Fibroblast of lung (primary cell): Measurements from ENCODE around the gene KIRREL2. TPM values are rescaled to one million over a fixed set of nuclear protein-coding genes. Genes with fewer than 3 reads are reported as not detected.

Experiments
- DNase-seq, 2 donors: peaks; one replicate each; pipeline versions ENCODE4 v3.0.0 to v3.0.0-alpha.2; 2010; ENCODE audit warnings: low read depth in 2 of 2
- H2AFZ ChIP-seq: 2 replicates; pipeline ENCODE4 v1.5.1; 2012; ENCODE audit warnings: low read length, control low read depth, inconsistent platforms
- H3K27ac ChIP-seq: 2 replicates; pipeline ENCODE4 v1.5.1; 2011; ENCODE audit warnings: low read length, control low read depth; ENCODE audit not compliant: insufficient read depth
- H3K27me3 ChIP-seq: 2 replicates; pipeline ENCODE4 v1.5.1; 2011; ENCODE audit warnings: mild to moderate bottlenecking, low read length; ENCODE audit not compliant: control insufficient read depth, insufficient read depth
- H3K36me3 ChIP-seq: 2 replicates; pipeline ENCODE4 v1.5.1; 2011; ENCODE audit warnings: low read length; ENCODE audit not compliant: control insufficient read depth, insufficient read depth
- H3K4me1 ChIP-seq: 2 replicates; pipeline ENCODE4 v1.5.1; 2011; ENCODE audit warnings: low read length; ENCODE audit not compliant: control insufficient read depth, insufficient read depth; ENCODE audit errors: extremely low read depth
- H3K4me2 ChIP-seq: 2 replicates; pipeline ENCODE4 v1.5.1; 2011; ENCODE audit warnings: low read length, control low read depth; ENCODE audit not compliant: insufficient read depth; ENCODE audit errors: extremely low read depth
- H3K4me3 ChIP-seq, 4 experiments: fragments of 200-600 bp in 1 of 4; sonication (generic) in 1 of 4; replicated peaks in 1 of 4; 2 replicates each; pipeline ENCODE4 v1.5.1; 2011 to 2016; ENCODE audit warnings: low read length in 4 of 4, low read depth in 3 of 4, mild to moderate bottlenecking in 3 of 4, control low read depth in 2 of 4, inconsistent platforms in 1 of 4, mixed read lengths in 1 of 4; ENCODE audit not compliant: insufficient read depth in 1 of 4; ENCODE audit errors: control extremely low read depth in 1 of 4
- H3K79me2 ChIP-seq: 2 replicates; pipeline ENCODE4 v1.5.1; 2012; ENCODE audit warnings: mild to moderate bottlenecking, low read length, inconsistent platforms; ENCODE audit not compliant: control insufficient read depth, insufficient read depth
- H3K9ac ChIP-seq: 2 replicates; pipeline ENCODE4 v1.5.1; 2011; ENCODE audit warnings: mild to moderate bottlenecking, low read length, control low read depth; ENCODE audit not compliant: insufficient read depth
- H3K9me3 ChIP-seq: 2 replicates; pipeline ENCODE4 v1.5.1; 2012; ENCODE audit warnings: low read depth, low read length; ENCODE audit not compliant: control insufficient read depth, insufficient read depth
- H4K20me1 ChIP-seq: 2 replicates; pipeline ENCODE4 v1.5.1; 2011; ENCODE audit warnings: low read length; ENCODE audit not compliant: control insufficient read depth, insufficient read depth; ENCODE audit errors: extremely low read depth
- CTCF ChIP-seq, 2 donors: IDR thresholded peaks in 1 of 2; conservative IDR thresholded peaks in 1 of 2; 1 replicate in 1 of 2; 2 replicates in 1 of 2; pipeline ENCODE4 v1.5.1; 2011 to 2012; ENCODE audit warnings: low read length in 2 of 2, control low read depth in 1 of 2, inconsistent platforms in 1 of 2, low read depth in 1 of 2, mild to moderate bottlenecking in 1 of 2
- EZH2 ChIP-seq: IDR thresholded peaks from 2 replicates; pipeline ENCODE4 v1.5.1; 2012; ENCODE audit warnings: low read length, control low read depth, mild to moderate bottlenecking; ENCODE audit errors: missing control alignments
- polyA plus RNA-seq, 2 donors: library from polyadenylated mRNA; depleted of rRNA in 1 of 2; stranded (reverse) in 1 of 2; unstranded in 1 of 2; fragments of >200 nt; gene quantifications; 2 replicates each; pipeline ENCODE4 v1.2.1, GENCODE V29; 2011 to 2012; ENCODE audit warnings: missing spikeins in 1 of 2
- total RNA-seq: library from RNA; depleted of rRNA; stranded (reverse); fragments of >200 nt; gene quantifications from 2 replicates; pipeline ENCODE4 v1.2.1, GENCODE V29; 2014

Gene KIRREL2
- total and polyA plus RNA-seq, 2 donors (not counting 1 experiment from before 2014, with no cell fraction given), result under 0.01 TPM; not detected in 1

- no peak for DNase-seq
- Histone ChIP-seq H3K27me3 (no peaks in the 10 kb centered on the region), H3K4me3 (no peak overlapping the region), H3K4me2 (no peak overlapping the region), H3K4me1 (peaks cover 5% of the 10 kb centered on the region), H4K20me1 (no peaks in the 10 kb centered on the region), H3K79me2 (no peaks in the 10 kb centered on the region), H3K36me3 (no peaks in the 10 kb centered on the region), H3K27ac (no peak overlapping the region), H3K9ac (no peak overlapping the region), H3K9me3 (no peaks in the 10 kb centered on the region), H2AFZ (no peak overlapping the region)
- no peak for TF ChIP-seq EZH2
- no peak for TF ChIP-seq CTCF (conservative IDR thresholded peaks at IDR 0.05 in 1 of 2, IDR thresholded peaks at IDR 0.05 in 1 of 2; ENCODE audit: low read depth in 1 of 2, low read length in 2 of 2)
Measured at GRCh38 chr19:35907377-35907745, 50.6 kb downstream of the KIRREL2 start.

- DNase-seq, result no peak
- H3K79me2 ChIP-seq, result no peaks in the 10 kb centered on the region
- H3K9ac ChIP-seq, result no peak within 1 kb of the TSS
- no peaks in the 10 kb centered on the region for H3K9me3 ChIP-seq
- no peak for TF ChIP-seq EZH2
- no peak for TF ChIP-seq CTCF (conservative IDR thresholded peaks at IDR 0.05 in 1 of 2, IDR thresholded peaks at IDR 0.05 in 1 of 2; ENCODE audit: low read depth in 1 of 2, low read length in 2 of 2)
- H3K27me3 ChIP-seq, result no peaks in the 10 kb centered on the region
- no peak within 1 kb of the TSS for H2AFZ ChIP-seq
- H3K4me1 ChIP-seq, result peaks cover 5% of the 10 kb centered on the region
- H3K27ac ChIP-seq, result no peak within 1 kb of the TSS
- no peak within 1 kb of the TSS for H3K4me3 ChIP-seq
- H4K20me1 ChIP-seq, result no peaks in the 10 kb centered on the region
- H3K36me3 ChIP-seq, result no peaks in the 10 kb centered on the region
- H3K4me2 ChIP-seq, result no peak within 1 kb of the TSS
Measured at GRCh38 chr19:35908010-35908441, 51.3 kb downstream of the KIRREL2 start, which contains the start of gene TYROBP. Gene TYROBP, minus strand, starts transcription at chr19:35908295. Its CDS starts 67 bp downstream, at chr19:35908228.

GRCh38 chr19:35908973-35909683 is 52.4 kb downstream of the KIRREL2 start:
- Histone ChIP-seq H3K27me3 (no peaks in the 10 kb centered on the region), H3K27ac (no peak overlapping the region), H4K20me1 (no peaks in the 10 kb centered on the region), H3K9ac (no peak overlapping the region), H3K9me3 (no peaks in the 10 kb centered on the region), H2AFZ (no peak overlapping the region), H3K4me2 (no peak overlapping the region), H3K4me1 (no peaks in the 10 kb centered on the region), H3K4me3 (no peak overlapping the region), H3K79me2 (no peaks in the 10 kb centered on the region), H3K36me3 (no peaks in the 10 kb centered on the region)
- DNase-seq, result no peak
- TF ChIP-seq CTCF (conservative IDR thresholded peaks at IDR 0.05 in 1 of 2, IDR thresholded peaks at IDR 0.05 in 1 of 2; ENCODE audit: low read depth in 1 of 2, low read length in 2 of 2) (no peak), EZH2 (no peak)
